Colon (tissue), 2 donors: ENCODE results near the gene AGFG2.
"Not testable (repeated sequence)": the region's sequence is repeated elsewhere in the genome, so short reads cannot be mapped to it uniquely, and the experiment has no call there.

Experiments
- FAIRE-seq: peaks from 2 replicates; lab custom pipeline; 2012; peaks lifted over from hg19 to GRCh38; lab: Jason Lieb, UNC
- donor health status: control.
- donor health status: control.

The AGFG2 gene

DNA sequence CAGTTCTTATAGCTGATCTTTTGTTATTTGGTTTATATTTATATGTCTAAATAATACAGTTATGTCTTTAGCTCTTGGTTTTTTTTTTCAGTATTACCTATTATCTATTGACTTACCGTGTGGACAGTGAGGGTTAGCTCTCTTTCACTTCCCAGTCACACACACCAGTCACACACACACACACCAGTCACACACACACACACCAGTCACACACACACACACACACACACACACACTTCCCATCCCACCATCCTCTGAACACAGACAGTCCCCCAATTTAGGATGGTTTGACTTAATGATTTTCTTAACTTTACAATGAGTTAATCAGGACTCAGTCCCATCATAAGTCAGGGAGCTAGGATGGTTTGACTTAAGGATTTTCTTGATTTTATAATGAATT is 18.9 kb upstream of the AGFG2 start:
- no peak for FAIRE-seq

DNA sequence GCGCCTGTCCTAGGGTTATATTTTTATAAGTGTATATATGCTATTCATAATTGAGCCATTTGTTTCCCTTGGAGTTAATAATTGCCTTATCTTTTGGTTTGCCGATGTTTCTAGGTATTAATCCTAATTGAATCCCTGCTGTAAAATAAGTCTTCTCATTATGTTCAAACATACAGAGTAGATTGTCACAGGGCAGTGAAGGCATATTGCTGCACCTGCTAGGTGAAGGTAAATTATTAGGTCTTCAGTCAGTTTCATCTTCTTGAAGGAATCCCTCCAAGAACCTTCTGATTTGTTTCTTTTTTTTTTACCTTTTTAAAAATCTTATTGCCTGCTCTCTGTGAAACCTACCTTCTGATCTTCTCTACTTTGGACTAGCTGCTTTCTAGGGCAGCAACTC is 17.9 kb upstream of the AGFG2 start:
- no peak for FAIRE-seq

DNA sequence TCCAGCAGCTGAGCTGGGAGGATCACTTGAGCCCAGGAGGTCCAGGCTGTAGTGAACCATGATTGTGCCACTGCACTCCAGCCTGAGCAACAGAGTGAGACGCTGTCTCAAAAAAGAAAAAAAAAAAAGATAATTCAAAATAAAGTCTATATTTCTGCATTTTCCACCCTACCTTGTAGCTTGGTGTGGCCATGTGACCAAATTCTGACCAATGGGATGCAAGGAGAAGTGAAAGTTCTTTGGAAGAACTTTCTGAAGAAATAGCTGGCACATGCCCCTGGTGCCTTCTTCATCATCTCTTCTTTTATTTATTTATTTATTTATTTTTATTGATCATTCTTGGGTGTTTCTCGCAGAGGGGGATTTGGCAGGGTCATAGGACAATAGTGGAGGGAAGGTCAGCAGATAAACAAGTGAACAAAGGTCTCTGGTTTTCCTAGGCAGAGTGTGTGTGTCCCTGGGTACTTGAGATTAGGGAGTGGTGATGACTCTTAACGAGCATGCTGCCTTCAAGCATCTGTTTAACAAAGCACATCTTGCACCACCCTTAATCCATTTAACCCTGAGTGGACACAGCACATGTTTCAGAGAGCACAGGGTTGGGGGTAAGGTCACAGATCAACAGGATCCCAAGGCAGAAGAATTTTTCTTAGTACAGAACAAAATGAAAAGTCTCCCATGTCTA is 17.0 kb upstream of the AGFG2 start:
- not testable (repeated sequence) for FAIRE-seq

DNA sequence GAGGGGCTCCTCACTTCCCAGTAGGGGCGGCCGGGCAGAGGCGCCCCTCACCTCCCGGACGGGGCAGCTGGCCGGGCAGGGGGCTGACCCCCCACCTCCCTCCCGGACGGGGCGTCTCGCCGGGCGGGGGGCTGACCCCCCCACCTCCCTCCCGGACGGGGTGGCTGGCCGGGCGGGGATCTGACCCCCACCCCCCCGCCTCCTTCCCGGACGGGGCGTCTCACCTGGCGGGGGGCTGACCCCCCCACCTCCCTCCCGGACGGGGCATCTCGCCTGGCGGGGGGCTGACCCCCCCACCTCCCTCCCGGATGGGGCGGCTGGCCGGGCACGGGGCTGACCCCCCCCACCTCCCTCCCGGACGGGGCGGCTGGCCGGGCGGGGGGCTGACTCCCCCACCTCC is 15.8 kb upstream of the AGFG2 start:
- not testable (repeated sequence) for FAIRE-seq

DNA sequence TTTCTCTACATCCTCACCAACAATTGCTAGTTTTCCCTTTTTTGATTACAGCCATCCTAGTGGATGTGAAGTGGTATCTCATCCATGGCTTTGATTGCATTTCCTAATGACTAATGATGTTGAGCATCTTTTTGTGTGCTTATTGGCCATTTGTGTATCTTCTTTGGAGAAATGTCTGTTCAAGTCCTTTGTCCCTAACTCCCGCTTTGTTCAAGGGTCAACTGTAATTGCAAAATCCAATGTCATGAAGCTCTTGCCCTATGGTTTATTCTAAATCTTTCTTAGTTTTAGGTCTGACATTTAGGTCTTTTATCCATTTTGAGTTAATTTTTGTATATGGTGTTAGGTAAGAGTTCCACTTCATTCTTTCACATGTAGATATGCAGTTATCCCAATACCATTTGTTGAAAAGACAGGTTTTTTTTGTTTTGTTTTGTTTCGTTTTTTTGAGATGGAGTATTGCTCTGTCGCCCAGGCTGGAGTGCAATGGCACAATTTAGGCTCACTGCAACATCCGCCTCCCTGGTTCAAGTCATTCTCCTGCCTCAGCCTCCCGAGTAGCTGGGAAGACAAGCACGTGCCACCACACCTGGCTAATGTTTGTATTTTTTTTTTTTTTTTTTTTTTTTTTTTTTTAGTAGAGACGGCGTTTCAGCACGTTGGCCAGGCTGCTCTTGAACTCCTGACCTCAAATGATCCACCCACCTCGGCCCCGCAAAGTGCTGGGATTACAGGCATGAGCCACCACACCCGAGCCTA is 10.7 kb upstream of the AGFG2 start:
- not testable (repeated sequence) for FAIRE-seq

DNA sequence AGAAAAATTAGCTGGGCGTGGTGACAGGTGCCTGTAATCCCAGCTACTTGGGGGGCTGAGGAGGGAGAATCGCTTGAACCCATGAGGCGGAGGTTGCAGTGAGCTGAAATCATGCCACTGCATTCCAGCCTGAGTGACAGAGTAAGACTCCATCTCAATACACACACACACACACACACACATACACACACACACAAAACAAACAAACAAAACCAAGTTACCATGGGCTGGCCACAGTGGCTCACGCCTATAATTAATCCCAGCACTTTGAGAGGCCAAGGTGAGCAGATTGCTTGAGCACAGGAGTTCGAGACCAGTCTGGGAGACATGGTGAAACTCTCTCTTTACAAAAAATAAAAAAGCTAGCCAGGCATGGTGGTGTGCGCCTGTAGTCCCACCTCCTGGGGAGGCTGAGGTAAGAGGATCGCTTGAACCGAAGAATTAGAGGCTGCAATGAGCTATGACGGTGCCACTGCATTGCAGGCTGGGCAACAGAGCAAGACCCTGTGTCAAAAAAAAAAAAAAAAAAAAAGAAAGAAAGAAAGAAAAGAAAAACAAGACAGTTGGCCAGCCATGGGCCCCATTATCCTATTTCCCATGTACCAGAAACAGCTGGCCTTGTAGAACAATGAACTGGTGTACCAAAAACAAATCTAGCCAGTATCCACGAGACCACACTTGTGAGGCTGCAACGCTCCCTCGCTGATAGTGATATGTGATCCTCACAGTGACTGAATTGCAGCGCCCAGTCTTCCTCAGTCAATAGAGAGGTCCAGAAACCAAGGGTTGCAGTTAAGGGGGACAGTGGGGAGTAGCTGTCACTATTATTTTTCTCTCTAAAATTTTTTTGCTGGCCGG is 6.6 kb upstream of the AGFG2 start:
- no peak for FAIRE-seq

DNA sequence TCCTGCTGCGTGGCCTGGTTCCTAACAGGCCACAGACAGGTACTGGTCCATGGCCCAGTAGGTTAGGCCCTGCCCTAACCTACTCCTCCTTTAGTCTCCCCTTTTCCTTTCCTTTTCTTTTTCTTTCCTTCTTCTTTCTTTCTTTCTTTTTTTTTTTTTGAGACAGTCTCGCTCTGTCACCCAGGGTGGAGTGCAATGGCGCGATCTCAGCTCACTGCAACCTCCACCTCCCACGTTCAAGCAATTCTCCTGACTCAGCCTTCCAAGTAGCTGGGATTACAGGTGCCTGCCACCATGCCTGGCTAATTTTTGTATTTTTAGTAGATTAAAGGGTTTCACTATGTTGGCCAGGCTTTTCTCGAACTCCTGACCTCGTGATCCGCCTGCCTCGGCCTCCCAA is 3.0 kb upstream of the AGFG2 start:
- FAIRE-seq: not testable (repeated sequence)

DNA sequence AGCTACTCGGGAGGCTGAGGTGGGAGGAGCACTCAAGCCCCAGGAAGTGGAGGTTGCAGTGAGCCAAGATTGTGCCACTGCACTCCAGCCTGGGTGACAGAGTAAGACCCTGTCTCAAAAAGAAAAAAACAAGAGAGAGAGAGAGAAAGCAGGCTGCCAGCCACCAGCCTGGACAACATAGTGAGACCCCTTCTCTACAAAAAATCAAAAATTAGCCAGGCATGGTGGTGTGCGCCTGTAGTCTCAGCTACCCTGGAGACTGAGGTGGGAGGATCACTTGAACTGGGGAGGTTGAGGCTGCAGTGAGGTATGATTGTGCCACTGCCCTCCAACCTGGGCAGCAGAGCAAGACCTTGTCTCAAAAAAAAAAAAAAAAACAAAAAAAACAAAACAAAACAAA is 2.3 kb upstream of the AGFG2 start:
- FAIRE-seq: not testable (repeated sequence)

DNA sequence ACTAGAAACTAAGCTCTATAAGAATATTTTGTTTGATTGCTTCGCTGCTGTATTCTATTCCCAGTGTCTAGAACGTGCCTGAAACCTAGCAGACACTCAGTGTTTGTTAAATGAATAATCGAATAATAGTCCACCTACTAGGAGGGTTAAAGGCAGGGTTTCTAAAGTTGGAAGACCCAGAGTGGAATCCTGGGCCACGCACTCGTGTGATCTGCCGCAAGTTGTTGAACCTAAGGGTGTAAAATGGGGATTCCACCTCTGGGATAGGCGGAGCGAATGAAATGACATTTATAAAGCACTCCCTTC is 702 bp upstream of the AGFG2 start:
- FAIRE-seq: no peak

DNA sequence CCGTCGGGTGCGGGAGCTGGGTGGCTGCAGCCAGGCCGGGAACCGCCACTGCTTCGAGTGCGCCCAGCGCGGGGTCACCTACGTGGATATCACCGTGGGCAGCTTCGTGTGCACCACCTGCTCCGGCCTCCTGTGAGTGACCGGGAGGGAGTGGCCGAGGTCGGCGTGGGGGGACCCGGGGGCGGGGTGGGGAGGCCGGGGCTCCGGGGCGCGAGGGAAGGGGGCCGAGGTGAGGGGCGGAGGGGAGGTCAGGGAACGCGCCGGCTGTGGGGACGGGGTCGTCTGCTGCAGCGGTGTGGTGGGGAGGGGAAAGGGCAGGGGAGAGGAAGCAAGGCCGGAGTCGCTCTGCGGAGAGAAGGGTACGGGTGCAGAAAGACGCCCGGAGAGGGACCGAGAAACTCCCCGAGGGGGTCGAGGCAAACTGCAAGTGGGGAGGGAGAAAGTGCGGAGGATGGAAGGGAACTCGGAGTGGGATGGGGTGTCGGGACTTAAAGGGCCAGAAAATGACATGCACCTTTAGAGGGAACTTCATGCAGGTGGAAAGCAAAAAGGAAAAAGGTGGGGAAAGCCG is 518 bp downstream of the AGFG2 start:
- no peak for FAIRE-seq

DNA sequence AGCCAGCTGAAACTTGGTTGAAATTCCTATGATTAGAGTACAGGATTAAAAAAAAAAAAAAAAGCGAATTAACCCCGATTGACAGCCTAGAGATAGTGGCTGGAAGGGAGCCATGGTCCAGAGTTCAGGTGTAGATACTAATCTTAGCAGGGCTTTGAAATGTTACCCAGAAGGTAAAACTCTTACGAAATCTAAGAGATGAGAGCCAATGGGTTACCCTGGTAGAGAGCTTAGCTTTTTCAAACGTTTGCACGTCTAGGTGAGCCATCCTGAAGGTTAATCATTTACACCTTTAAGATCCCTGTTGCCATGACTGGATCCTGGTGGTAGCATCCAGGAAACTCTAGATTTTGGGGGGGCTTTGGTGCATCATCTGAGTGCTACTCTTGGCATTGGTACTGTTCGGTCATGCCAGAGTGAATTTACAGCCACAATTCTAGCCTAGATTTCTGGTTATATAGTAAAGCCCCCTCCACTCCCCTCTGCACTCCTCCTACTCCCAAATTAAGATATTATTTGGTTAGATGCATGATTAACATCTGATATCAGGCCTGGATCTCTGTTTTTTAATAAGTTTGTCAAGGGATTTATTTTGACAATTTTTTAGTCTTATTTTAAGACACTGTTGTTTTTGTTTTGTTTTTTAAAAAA is 1.2 kb downstream of the AGFG2 start:
- no peak for FAIRE-seq

DNA sequence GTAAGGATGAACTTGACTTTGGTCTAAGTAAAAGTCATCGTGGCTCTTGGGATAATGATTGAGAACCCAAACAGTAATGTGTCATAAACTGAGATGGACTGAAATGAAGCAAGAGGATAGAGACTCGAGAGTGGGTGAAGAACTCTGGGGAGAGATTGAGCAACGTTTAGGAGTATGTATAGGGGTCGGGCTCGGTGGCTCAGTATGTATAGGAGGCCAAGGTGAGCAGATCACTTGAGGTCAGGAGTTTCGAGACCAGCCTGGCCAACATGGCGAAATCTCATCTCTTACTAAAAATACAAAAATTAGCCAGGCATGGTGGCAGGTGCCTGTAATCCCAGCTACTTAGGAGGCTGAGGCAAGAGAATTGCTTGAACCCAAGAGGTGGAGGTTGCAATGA is 2.3 kb downstream of the AGFG2 start:
- not testable (repeated sequence) for FAIRE-seq

DNA sequence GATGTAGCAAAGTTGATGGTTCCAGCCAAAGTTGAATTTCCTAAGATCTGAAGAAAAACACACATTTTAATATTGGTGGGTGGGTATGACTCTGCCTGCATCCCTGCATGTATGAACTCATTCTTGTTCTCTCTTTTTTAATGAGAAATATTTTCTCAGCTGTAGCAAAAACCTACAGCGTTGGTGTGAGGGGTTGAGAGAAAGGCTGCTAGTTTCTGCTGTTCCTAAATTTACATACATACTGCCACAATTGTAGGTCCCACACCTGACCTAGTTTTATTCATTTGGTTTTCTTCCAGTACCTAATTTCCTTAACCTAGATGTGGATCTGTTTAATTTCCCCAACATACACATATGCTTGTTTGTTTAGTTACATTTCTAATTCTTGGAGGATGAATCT is 4.6 kb downstream of the AGFG2 start:
- no peak for FAIRE-seq

DNA sequence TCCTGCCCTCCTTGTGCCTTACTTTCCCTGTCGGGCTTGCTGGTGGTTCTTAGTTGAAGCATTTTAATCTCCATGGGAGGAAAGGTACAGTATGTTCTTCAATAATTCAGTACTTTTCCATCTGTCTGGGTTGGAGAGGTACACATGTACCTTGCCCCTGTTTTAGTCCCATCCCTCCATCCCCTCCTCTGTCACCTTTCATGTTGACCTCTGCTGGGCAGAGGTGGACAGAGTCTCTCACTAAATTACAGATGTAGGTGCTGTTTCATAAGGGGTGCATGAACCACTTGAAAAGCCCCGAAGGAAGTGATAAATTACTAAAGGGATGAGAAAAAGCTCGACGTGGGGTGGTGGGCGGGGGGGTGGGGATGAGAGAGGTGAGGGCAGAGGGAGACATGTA is 5.4 kb downstream of the AGFG2 start:
- FAIRE-seq: no peak

DNA sequence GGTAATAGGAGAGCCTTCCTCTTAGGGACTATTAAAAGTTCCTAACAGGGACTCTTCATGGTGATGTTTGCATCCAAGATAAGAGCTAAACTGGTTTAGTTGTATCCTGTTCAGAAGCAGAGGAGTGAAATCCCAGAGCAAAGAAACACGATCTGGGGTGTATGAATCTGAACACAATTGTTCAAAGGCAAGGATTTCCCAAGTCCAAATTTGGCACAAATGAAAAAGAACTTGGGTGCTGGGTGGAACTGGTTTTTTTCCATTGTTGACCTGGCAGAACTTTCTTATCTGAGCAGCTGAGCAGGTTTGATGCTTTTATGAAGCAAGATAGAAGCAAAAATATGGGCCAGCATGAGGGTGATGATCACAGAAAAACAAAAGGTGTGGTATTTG is 6.0 kb downstream of the AGFG2 start:
- FAIRE-seq: no peak

DNA sequence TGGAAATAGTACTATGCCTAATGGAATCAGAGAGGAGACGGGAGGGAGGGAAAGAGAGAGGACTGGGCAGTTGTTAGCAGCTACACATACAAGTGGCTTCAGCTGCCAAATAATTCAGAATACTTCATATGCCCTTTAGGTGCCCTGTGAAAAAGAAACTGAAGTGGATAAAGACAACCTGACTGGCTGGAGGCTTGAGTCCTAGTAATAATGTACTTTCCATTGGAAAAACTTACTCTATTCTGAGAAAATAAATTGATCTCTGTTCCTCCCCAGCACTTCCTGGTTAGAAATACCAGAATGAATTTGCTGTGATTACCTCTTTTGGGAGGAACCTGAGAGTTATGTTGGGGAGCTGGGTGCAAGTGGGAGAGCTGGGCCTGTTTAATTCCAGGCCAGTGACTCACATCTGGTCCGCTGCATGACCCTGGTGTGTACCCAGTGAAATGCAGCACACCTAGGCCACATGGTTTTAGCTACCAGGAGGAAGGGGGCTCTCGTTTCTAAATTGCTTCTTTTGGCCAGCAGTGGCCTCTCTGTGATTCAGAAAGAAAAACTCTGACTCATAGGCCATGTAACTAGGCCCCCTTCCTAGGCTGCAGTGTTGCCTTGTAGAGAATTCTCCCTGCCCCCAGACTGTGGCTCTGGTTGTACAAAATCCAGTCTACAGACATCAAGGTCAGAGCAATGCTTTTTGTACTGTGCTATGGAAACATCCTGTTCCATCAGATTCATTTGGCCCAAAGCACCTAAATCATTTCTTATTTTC is 6.5 kb downstream of the AGFG2 start:
- no peak for FAIRE-seq

DNA sequence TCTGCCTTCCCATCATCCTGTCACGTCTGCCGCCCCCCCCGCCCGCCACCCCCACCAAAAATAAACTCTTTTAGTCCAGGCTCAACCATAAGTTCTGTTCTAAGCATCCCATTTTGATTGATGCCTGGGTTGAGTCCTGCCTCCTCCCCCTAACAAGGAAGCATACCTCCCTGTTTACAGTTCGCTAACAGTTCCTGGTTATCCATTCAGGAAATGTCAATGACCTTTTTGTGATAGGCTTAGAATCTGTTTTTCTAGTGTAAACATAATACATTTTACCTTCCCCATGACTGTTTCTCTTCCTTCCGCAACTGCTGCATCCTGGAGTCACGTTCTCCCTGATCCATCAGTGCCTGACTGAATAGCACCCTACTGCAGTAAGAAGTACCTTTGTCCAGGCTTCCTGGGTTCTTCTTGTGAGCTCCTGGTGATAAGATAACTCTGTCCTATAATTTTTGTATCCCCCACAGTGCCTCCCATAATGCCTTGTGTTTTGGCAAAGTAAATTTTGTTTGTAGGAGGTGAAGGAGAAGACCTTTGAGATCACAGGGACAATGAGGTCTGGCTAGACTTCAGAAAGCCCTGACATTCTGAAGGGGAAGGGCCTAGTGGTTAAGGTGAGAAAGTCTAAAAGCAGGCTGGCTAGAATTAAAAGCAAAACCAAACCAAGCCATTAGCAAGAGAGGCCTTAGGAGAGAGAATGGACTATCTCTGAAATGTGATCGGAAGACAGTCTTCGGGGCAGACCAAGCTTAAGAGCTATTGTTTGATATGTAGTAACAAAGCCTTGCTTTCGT is 7.3 kb downstream of the AGFG2 start:
- FAIRE-seq: no peak

DNA sequence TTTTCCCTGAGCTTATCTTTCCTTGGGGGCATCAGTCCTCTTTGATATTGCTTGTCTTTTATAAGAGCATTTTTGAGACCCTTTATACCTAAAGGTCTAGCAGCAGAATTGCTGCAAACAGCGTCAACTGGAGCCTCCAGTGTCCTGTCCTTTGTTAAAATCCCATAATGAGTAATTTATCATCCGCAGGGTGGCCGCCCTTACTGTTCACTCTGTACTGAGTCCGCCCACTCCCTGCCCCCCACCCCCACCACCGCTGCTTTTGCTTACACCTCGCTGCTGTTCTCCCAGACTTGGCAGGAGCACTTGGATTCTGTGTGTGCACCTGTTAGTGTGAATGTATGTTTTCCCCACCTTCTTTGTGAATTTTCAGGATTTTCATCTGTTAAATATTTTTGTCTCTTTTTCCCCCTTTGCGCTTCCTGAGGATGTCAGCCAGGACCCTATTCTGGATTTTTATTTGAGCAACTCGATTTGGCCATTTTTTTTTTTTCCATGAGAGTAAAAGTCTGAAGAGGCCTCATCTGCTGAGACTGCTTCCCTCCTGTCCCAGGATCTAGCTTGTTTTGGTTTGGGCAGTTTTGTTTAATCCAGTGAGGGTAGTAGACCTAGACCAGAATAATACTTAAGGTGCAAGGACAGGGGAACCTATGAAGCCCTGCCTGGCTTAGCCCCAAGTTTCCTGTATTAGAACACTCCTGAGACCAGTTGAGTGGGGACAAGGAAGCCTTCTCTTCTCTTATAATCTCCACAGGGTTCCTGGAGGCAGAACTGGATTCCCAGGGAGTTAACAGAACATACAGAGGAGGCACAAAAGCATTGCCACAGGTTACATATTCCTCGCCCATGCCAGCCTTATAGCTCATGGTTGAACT is 8.2 kb downstream of the AGFG2 start:
- FAIRE-seq: no peak

DNA sequence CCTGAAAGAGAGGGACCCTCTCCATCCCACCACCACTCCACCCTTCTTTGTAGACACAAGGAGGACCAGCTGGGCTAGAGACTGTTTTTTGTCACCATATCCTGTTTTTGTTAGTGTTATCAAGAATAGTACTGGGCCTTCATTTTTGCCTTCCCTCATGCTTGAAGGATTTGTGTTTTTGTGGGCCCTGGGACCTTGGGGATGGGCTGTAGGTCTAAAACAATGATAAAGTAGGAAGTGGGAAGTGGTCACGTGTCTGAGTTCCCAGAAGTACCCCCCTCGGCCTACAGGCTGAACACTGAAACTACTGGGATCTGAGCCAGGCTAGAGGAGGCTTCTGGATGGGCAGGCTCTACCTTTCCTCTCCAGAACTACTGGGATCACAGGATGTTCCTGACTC is 8.9 kb downstream of the AGFG2 start:
- no peak for FAIRE-seq

DNA sequence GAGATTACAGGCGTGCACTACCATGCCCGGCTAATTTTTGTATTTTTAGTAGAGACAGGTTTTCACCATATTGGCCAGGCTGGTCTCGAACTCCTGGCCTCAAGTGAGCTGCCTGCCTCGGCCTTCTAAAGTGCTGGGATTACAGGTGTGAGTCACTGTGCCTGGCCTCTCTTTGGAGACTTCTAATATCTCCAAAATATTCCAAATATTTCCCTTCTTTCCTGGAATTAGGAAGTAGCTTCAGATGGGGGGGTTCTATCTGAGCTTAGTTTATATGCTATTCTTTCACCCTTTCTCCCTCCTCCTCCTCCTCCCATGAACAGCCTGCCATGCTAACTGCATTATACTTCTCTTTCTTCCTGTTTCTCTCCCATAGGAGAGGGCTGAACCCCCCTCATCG is 9.4 kb downstream of the AGFG2 start:
- FAIRE-seq: not testable (repeated sequence)
